ENCODE data around the gene CCDC122. TPM values are rescaled to one million over a fixed set of nuclear protein-coding genes. Genes with fewer than 3 reads are reported as not detected.

CCDC122 gene
- total and polyA plus RNA-seq, 9 of the 15 experiments (the other 6 are each of a cell fraction or from before 2014, with no cell fraction given) = not detected

GRCh38 chr13:43910856-43911255, 31.3 kb upstream of the CCDC122 start:
- ChIA-PET CTCF (ENCODE audit: low intra/inter-chr PET ratio) (no interaction called here), POLR2A (interaction anchor here (1.0 kb wide), 1 partner anchor 9 kb away, joined by 3 read pairs; no protein-coding TSS in a partner anchor)
- no peak overlapping the region for H3K4me2 ChIP-seq (ENCODE audit: insufficient read depth, low read length)
- DNase-seq (ENCODE audit: extremely low read depth in 1 of 4, low spot score in 3 of 4) (no peak), ATAC-seq (no peak), FAIRE-seq (no peak)
- no TSS peak for BruUV-seq (replicated peaks)
- no peak overlapping the region for H2AFZ ChIP-seq (ENCODE audit: low read depth, low read length)
- TF ChIP-seq STAG1 (CRISPR knock-in tag; IDR thresholded peaks at IDR 0.05; ENCODE audit: borderline replicate concordance) (no peak), KLF13 (tag; IDR thresholded peaks at IDR 0.05; ENCODE audit: borderline replicate concordance, low read depth) (no peak), FOSL1 (tag; conservative IDR thresholded peaks at IDR 0.05) (no peak), CHCHD3 (CRISPR knock-in tag; IDR thresholded peaks at IDR 0.05) (no peak), RBM15 (IDR thresholded peaks at IDR 0.05; ENCODE audit: insufficient read depth, low read length) (no peak), TSC22D4 (tag; IDR thresholded peaks at IDR 0.05) (no peak), ZNF282 (CRISPR knock-in tag; IDR thresholded peaks at IDR 0.05) (no peak), NR2C1 (IDR thresholded peaks at IDR 0.05) (no peak), NR2C1 (tag; IDR thresholded peaks at IDR 0.05) (no peak), NUFIP1 (IDR thresholded peaks at IDR 0.05; ENCODE audit: partially characterized antibody) (no peak), BMI1 (IDR thresholded peaks at IDR 0.05; ENCODE audit: low read length) (no peak), LCOR (CRISPR knock-in tag; IDR thresholded peaks at IDR 0.05) (no peak), MAFK (IDR thresholded peaks at IDR 0.05; ENCODE audit: low read length) (no peak), CHD2 (IDR thresholded peaks at IDR 0.05; ENCODE audit: low read depth, low read length) (no peak), NCOR1 (IDR thresholded peaks at IDR 0.05) (no peak), ZNF398 (CRISPR knock-in tag; IDR thresholded peaks at IDR 0.05) (no peak), ZKSCAN1 (IDR thresholded peaks at IDR 0.05; ENCODE audit: low read depth, low read length) (no peak), TCF3 (CRISPR knock-in tag; IDR thresholded peaks at IDR 0.05) (no peak), MCM3 (IDR thresholded peaks at IDR 0.05) (no peak), L3MBTL2 (IDR thresholded peaks at IDR 0.05) (no peak)
- TF ChIP-seq, protein P1, sequence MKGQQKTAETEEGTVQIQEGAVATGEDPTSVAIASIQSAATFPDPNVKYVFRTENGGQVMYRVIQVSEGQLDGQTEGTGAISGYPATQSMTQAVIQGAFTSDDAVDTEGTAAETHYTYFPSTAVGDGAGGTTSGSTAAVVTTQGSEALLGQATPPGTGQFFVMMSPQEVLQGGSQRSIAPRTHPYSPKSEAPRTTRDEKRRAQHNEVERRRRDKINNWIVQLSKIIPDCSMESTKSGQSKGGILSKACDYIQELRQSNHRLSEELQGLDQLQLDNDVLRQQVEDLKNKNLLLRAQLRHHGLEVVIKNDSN (CRISPR knock-in tag; IDR thresholded peaks at IDR 0.05) = no peak
- H3K9me3 ChIP-seq (replicated peaks; ENCODE audit: control insufficient read depth, insufficient read depth, low read depth, low read length) = no peaks in the 10 kb centered on the region
- H3K27me3 ChIP-seq (ENCODE audit: control insufficient read depth in 2 of 2, insufficient read depth in 2 of 2, low read length in 2 of 2) = no peaks in the 10 kb centered on the region; a peak in 1 of 5 replicates
- no peaks in the 10 kb centered on the region for H3K9me1 ChIP-seq (ENCODE audit: control insufficient read depth, insufficient read depth, low read length)
- H4K20me1 ChIP-seq (replicated peaks; ENCODE audit: control insufficient read depth, insufficient read depth, low read length) = no peaks in the 10 kb centered on the region
- H3K27ac ChIP-seq (ENCODE audit: extremely low read depth, low read depth, low read length) = no peak overlapping the region
- in situ Hi-C loops (cut with MboI) = loop anchor here (10.0 to 25.0 kb wide), 2 partner anchors 276 to 564 kb away; no protein-coding TSS in a partner anchor
- intact Hi-C loops (cut with micrococcal nuclease) = no loop called here
- no peaks in the 10 kb centered on the region for H3K36me3 ChIP-seq (ENCODE audit: control insufficient read depth, insufficient read depth, low read length)
- no peaks in the 10 kb centered on the region for H3K79me2 ChIP-seq (ENCODE audit: control insufficient read depth, insufficient read depth, low read length)
- H3K4me1 ChIP-seq (replicated peaks in 1 of 2; ENCODE audit: control insufficient read depth in 2 of 2, insufficient read depth in 2 of 2, low read length in 2 of 2) = no peaks in the 10 kb centered on the region
- H3K4me3 ChIP-seq = no peak overlapping the region
- no peak overlapping the region for H3K9ac ChIP-seq (ENCODE audit: insufficient read depth in 1 of 2, low read depth in 2 of 2, low read length in 2 of 2)

All from K562 (cell line).